NCI-H1930 (cell line): ENCODE measurements around the gene GRIP1.

Source experiments
- DNase-seq, 2 experiments: peaks; one replicate each; lab custom pipeline; 2025; lab: John Stamatoyannopoulos, UW

Gene GRIP1

GRCh38 chr12:66598608-66599007 is 80.3 kb downstream of the GRIP1 start:
- no peak for DNase-seq

DNA sequence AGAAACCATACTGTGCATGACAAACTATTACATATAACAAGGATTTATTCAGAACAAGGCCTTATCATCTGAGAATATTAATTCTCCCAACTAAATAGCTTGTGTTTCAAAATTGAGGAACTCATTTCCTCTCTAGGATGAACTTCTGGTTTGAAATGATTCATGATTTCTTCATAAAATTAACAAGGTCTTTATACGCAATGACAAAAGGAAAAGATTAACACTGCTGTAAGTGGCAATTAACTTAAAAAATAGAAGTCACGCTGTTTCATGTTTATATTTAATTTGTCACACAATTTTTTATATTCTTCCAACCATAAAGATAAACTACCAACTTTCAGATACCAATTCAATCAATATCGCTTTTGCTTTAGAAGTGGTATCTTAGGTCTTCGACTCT is 80.8 kb downstream of the GRIP1 start:
- no peak for DNase-seq

DNA sequence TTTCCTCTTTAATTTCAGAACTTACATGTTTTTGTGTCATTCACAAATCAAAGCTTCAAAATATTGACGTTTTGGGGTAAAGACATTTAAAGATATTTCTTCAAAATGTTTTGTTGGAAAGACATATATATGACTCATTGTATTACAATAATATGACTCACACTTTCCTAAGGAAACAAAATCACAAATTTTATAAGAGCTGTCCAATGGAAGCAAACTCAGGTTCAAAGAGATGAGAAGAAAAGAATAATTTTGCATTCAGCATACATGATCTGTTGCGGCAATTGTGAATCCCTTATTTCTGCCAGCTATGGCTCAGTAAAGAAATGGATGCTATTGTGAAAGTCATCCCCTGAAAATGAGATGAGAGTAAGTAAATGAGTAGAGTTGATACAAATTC is 82.7 kb downstream of the GRIP1 start:
- no peak for DNase-seq

DNA sequence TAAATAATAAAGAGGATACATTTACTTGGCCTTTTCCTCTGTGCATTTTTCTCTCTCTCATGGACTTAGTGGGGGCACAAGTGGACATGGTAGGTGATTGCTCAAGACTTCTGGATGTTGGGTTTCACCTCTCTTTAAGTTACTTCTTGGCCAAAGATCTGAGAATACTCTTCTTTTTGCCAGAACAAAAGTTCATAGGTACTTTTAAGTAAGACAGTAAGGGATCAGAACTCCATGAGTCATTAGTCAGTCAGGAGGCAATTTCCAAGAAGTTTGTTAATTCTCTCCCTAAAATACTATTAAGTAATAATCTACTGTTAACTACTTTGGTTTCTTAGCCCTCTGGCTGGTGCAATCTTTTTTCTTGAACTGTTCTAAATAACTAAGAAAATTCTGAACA is 84.2 kb downstream of the GRIP1 start:
- no peak for DNase-seq

DNA sequence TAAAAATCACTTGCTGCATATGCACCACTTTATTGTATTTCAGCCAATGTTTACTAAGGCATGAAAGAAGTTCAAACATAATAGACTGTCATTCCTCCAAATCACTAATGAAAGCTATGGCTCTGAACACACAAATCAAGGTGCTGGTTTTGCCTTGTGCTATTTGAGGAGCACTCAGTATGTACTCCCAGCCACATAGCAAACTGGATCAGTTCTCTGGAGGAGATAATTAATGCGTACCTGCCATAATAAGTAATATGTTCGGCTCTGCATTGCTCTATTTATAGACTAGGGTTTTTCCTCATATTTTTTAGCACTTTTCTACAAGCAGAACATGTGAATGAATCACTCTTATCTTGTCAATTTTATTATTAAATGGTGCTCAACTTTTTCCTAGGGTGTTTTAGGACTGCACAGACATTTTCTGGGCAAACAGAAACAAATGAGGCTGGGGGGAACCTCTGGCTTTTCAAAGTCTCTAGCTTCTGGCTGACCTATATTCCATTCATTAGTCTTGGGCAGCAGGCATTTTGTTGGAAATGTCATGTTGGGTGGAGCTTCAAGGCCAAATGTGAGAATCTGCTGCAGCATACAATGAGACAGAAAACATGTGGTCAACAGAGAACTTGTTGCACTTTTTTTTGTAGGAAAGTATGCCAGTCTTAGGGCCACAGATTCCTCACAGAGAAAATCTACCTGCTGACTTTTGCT is 88.4 kb downstream of the GRIP1 start:
- no peak for DNase-seq

- no peak for DNase-seq
These were observed 89.8 kb downstream of the GRIP1 start for GRCh38 chr12:66589095-66589494.

DNA sequence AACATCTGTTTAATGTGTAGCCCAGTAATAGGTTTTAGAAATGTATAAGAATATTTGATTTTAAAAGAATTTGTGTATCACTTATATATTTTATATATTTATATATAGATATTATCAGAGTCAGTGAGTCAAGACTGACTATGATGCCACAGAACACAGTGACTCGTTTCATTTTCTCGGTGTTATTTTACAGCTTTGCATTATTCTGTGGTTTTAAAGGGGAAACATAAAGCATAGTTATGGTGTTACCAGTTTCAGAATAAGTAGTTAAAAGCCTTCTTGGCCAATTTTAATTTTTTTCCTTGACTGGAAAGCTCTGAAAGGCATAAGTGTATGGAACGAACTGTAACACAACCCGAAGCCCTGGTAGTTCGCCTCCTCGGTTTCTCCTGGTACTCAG is 91.0 kb downstream of the GRIP1 start:
- DNase-seq = no peak

DNA sequence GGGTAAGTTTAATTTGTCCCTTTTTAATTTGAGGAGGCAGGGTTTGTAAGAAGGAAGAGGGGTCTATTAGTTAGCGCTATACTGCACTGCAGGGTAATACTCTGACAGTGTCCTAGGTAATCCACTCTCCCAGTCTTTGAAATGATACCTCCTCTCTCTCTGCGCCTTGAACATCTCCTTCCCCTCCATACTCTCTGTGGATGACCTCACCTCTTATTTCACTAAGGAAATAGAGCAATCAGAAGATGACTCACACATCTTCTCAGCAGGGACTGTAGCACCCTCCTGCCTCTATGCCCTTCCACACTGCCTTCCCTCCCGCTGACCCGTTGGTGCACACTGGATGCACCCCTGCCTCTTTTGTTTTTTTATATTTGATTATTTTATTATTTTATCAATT is 94.2 kb downstream of the GRIP1 start:
- no peak for DNase-seq

GRCh38 chr12:66573605-66574004 is 105.3 kb downstream of the GRIP1 start:
- DNase-seq = no peak

- DNase-seq = no peak
These were observed 106.0 kb downstream of the GRIP1 start for GRCh38 chr12:66572845-66573244.

DNA sequence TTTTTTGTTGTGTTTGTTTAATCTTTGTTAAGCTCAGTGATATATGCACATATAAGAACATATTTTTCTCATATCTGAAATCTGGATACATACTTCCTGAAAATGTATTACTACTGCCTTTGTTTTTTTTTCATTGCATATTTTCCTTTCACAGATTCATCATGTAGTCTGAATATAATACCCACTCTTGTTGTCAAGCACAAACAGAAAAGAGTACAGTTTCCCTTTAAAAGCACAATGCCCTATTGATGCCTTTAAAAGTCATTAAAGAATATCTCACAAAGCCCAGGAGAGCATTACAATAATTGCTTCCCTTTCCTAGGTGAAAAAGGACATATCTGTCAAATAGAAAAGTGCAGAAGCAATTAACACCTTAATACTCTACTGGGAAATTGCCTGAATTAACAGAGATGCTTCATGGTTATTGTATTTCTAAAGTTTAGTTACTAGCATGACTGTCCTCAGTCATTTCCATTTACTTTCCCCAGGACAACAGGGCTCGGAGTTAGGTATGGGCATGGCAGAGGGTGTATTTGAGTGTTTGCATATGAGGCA is 107.4 kb downstream of the GRIP1 start:
- no peak for DNase-seq

- DNase-seq = no peak
These were observed 115.7 kb downstream of the GRIP1 start for GRCh38 chr12:66563220-66563619.

- no peak for DNase-seq
These were observed 123.8 kb downstream of the GRIP1 start for GRCh38 chr12:66555113-66555512.

- DNase-seq = no peak
These were observed 126.2 kb downstream of the GRIP1 start for GRCh38 chr12:66552716-66553115.

DNA sequence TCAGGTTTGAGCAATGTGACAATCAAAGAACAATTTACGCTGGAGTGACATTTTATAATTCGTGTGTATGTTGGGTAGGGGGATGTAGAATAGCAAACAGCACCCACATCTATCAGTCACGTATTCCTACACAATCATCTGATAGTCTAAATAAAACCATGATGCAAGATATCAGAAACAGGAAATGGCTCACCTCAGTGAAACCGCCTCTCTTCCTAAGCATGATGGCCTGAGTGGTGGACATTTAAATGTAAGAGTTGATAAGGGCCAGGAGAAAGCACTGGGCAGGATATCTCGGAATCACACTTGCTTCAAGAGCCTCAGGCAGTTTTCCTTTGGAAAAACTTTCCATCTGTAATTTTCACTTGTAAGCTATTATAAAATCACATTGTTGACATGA is 128.2 kb downstream of the GRIP1 start:
- no peak for DNase-seq

DNA sequence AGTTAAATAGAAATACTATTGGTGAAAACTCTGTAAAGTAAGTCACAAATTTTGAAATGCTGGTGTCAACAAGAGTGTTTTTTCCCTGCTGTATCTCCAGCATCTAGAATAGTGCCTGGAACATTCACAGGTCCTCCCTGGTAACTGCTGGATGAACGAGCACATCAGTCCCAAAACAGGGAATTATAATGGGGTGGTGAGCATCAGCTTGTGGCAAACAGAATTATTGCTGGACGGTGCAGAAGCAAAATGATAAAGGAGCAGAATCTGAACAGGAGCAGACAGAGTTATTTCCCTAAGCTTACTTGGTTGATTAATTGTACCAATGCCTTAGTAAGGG is 129.9 kb downstream of the GRIP1 start:
- no peak for DNase-seq

DNA sequence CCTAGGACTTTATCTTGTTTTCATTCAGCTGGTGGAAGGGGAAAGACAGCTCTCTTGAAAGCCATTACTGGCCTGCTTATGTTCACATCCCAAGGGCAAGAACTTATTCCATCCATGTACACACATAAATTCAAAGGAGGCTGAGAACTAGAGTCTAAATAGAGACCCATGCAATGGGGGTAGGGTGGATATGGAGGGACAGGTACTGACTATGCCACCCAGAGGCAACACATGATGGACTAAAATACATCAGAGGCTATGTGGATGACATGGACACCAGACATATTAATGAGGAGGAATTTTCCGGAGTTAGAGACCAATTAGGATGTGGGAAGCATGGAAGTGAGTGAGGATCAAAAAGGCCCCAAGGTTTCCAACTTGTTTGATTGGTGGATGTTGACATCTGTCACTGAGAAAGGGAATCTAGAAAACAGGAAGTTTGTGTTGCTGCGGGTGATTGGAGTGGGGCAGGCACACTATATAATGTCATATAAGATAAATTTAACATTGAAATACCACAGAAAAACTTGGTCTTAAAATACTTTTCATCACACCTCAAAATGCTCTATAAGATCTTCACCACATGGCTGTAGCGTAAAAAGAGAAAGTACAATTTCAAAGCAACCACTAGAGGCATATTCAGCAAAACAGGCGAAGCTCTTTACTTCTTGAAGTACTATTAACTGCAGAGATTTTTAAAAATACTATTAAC is 130.4 kb downstream of the GRIP1 start:
- no peak for DNase-seq

DNA sequence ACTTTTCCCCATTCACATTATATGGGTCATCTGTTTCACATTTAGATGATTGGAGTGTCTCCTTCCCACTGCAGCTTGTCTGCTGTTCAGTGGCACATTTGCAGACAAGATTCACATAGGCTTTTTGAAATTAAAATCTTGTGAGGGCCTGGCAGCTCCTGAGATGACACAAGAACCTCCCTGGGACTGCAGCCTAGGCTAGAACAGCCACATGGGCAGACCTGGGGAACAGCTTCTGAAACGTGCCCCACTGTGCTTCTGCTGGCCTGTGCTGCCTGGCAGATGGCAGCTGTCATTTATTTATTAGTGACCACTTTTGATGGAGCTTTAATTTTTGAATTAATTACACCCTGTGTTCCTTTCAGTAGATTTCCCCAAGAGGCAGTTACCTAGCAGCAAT is 137.4 kb downstream of the GRIP1 start:
- DNase-seq = no peak

- no peak for DNase-seq
These were observed 139.4 kb downstream of the GRIP1 start for GRCh38 chr12:66539431-66539830.

DNA sequence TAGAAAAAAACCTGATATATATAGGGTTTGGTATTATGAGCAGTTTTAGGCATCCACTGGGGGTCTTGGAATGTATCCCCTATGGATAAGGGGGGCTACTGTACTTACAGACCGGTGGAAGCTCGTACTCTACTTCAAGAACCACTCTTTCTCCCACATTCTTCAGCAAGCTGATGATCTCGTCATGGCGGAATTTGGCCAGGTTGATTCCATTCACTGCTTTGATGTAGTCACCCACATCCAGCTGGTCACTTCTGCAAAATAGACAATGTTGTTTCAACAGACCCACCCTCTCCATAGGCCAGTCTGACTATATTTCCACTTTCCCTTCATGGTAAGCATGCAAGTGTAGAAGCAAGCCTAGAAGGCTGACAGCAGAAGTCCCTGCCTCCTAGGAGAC is 139.9 kb downstream of the GRIP1 start:
- DNase-seq = no peak

GRCh38 chr12:66537876-66538275 is 141.0 kb downstream of the GRIP1 start:
- no peak for DNase-seq

DNA sequence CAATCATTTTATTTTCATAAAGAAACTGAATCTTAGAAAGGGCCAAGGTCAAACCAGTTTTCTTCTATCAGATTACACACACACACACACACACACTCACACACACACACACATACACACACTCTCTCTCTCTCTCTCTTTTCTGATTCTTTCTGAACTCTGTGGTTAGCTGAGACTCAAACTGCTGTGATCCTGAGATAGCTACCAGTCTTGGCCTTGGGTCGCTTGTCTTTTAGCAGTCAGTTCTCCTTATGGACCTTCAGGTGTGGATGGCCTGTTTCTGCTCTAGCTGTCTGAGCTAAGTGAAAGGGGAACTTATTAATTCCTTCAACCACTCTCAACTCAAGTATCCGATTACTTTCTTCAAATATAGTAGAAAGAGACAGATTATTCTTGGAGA is 145.1 kb downstream of the GRIP1 start:
- DNase-seq = no peak

DNA sequence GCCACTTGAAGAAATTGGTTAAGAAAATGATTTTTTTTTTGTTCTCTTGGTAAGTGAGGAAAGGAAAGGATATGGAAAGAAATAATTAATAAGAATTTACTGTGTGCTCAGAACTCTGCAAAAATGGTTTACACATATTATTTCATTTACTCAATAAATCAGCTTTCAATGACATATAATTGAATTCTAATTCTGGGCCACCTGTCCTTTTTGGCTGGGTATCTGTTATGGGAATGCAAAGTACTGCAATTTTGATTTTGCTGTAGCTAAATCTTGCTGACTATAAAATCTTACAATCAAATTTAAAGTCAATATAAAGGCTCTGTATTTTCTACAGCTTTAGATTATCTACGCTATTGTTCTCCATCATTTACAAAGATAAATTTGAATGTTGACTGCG is 147.1 kb downstream of the GRIP1 start:
- no peak for DNase-seq

- DNase-seq = no peak
These were observed 148.9 kb downstream of the GRIP1 start for GRCh38 chr12:66529934-66530333.
